CD14-positive monocyte (primary cell): ENCODE results near the gene LPCAT1. TPM values are rescaled to one million over a fixed set of nuclear protein-coding genes. Genes with fewer than 3 reads are reported as not detected.

Source experiments
- DNase-seq, 3 donors: peaks; one replicate each; pipeline ENCODE4 v3.0.0-alpha.2; 2011 to 2022
- H2AFZ ChIP-seq: 2 replicates; pipeline ENCODE4 v1.6.0; 2012; ENCODE audit warnings: mild to moderate bottlenecking, low read depth, low read length, inconsistent platforms; ENCODE audit not compliant: insufficient read depth, poor library complexity, severe bottlenecking
- H3K27ac ChIP-seq, 2 donors: 1 replicate in 1 of 2; 2 replicates in 1 of 2; pipeline ENCODE4 v1.5.1; 2012 to 2013; ENCODE audit warnings: low read length in 2 of 2, control low read depth in 1 of 2, inconsistent platforms in 1 of 2, low read depth in 1 of 2, mild to moderate bottlenecking in 1 of 2
- H3K27me3 ChIP-seq, 2 donors: one replicate each; pipeline versions ENCODE4 v1.6.0 to v1.6.1; 2011 to 2013; ENCODE audit warnings: low read length in 2 of 2; ENCODE audit not compliant: control insufficient read depth in 2 of 2, insufficient read depth in 2 of 2
- H3K36me3 ChIP-seq, 2 donors: replicated peaks in 1 of 2; 1 replicate in 1 of 2; 2 replicates in 1 of 2; pipeline versions ENCODE4 v1.5.1 to v1.6.1; 2012 to 2013; ENCODE audit warnings: low read length in 2 of 2, control low read depth in 1 of 2, inconsistent platforms in 1 of 2, mild to moderate bottlenecking in 1 of 2; ENCODE audit not compliant: insufficient read depth in 2 of 2, control insufficient read depth in 1 of 2
- H3K4me1 ChIP-seq, 2 donors: 1 replicate in 1 of 2; 2 replicates in 1 of 2; pipeline versions ENCODE4 v1.5.1 to v1.6.1; 2012 to 2013; ENCODE audit warnings: low read length in 2 of 2, control low read depth in 1 of 2, inconsistent platforms in 1 of 2, mild to moderate bottlenecking in 1 of 2, moderate library complexity in 1 of 2; ENCODE audit not compliant: insufficient read depth in 2 of 2, control insufficient read depth in 1 of 2
- H3K4me2 ChIP-seq: replicated peaks from 2 replicates; pipeline ENCODE3; 2012; ENCODE audit warnings: low read length, moderate library complexity, mild to moderate bottlenecking; ENCODE audit not compliant: poor library complexity, severe bottlenecking; ENCODE audit errors: extremely low read depth
- H3K4me3 ChIP-seq, 3 experiments: fragments of 200-600 bp in 1 of 3; sonication (generic) in 1 of 3; replicated peaks in 1 of 3; 1 replicate in 2 of 3; 2 replicates in 1 of 3; pipeline ENCODE4 v1.5.1; 2011 to 2013; ENCODE audit warnings: low read length in 3 of 3, mild to moderate bottlenecking in 3 of 3, control low read depth in 2 of 3, low read depth in 2 of 3, inconsistent platforms in 1 of 3, moderate library complexity in 1 of 3
- H3K79me2 ChIP-seq: 2 replicates; pipeline ENCODE4 v1.6.0; 2012; ENCODE audit warnings: mild to moderate bottlenecking, control low read depth, inconsistent platforms, low read length, moderate library complexity; ENCODE audit not compliant: insufficient read depth
- H3K9ac ChIP-seq: 2 replicates; pipeline ENCODE4 v1.6.0; 2017; ENCODE audit warnings: low read length, mild to moderate bottlenecking; ENCODE audit not compliant: insufficient read depth, poor library complexity, severe bottlenecking
- H3K9me3 ChIP-seq, 2 donors: replicated peaks in 1 of 2; 1 replicate in 1 of 2; 2 replicates in 1 of 2; pipeline versions ENCODE4 v1.5.1 to v1.6.1; 2012 to 2013; ENCODE audit warnings: low read length in 2 of 2, control low read depth in 1 of 2; ENCODE audit not compliant: control insufficient read depth in 1 of 2, insufficient read depth in 1 of 2
- H4K20me1 ChIP-seq: 2 replicates; pipeline ENCODE4 v1.6.0; 2012; ENCODE audit warnings: mild to moderate bottlenecking, low read length, control low read depth, moderate library complexity; ENCODE audit not compliant: insufficient read depth
- H3K27ac Mint-ChIP-seq, 7 donors: one replicate each; pipeline ENCODE4 v1.8.0; 2020; ENCODE audit warnings: mild to moderate bottlenecking in 7 of 7, mixed read lengths in 7 of 7, moderate library complexity in 6 of 7, inconsistent platforms in 2 of 7
- H3K27me3 Mint-ChIP-seq, 3 donors: one replicate each; pipeline ENCODE4 v1.8.0; 2021 to 2022; ENCODE audit warnings: low read depth in 3 of 3, mild to moderate bottlenecking in 3 of 3, mixed read lengths in 3 of 3, moderate library complexity in 3 of 3, inconsistent platforms in 1 of 3
- H3K36me3 Mint-ChIP-seq, 2 donors: one replicate each; pipeline ENCODE4 v1.8.0; 2020; ENCODE audit warnings: mixed read lengths in 2 of 2, inconsistent platforms in 1 of 2, mild to moderate bottlenecking in 1 of 2
- H3K4me1 Mint-ChIP-seq: one replicate; pipeline ENCODE4 v1.8.0; 2020; ENCODE audit warnings: mild to moderate bottlenecking, mixed read lengths
- H3K4me3 Mint-ChIP-seq, 2 donors: one replicate each; pipeline ENCODE4 v1.8.0; 2020; ENCODE audit warnings: mild to moderate bottlenecking in 2 of 2, mixed read lengths in 2 of 2, moderate library complexity in 1 of 2
- H3K9me3 Mint-ChIP-seq, 7 donors: one replicate each; pipeline ENCODE4 v1.8.0; 2020 to 2022; ENCODE audit warnings: mixed read lengths in 7 of 7, mild to moderate bottlenecking in 6 of 7, moderate library complexity in 6 of 7, inconsistent platforms in 2 of 7
- CTCF ChIP-seq: fragments of 200-600 bp; IDR thresholded peaks from one replicate; pipeline ENCODE4 v1.8.0; 2022; ENCODE audit warnings: antibody characterized with exemption, mild to moderate bottlenecking
- WGBS: methylation state at CpG from one replicate; pipeline ENCODE4 v1.1.5; 2013; ENCODE audit warnings: missing lambda C conversion rate; ENCODE audit not compliant: insufficient coverage; 5-methylcytosine and 5-hydroxymethylcytosine counted together
- intact Hi-C, 2 donors: fragments of 100-400 bp; cut with micrococcal nuclease; formaldehyde crosslinking; loops; one replicate each; pipeline versions ENCODE4 v1.15.0 to v1.15.1; 2023
- polyA plus RNA-seq, 3 donors: library from polyadenylated mRNA; depleted of rRNA in 1 of 3; unstranded in 2 of 3; stranded (reverse) in 1 of 3; fragments of 300-500 nt in 2 of 3; fragments of >200 nt in 1 of 3; fragmentation: Illumina TruSeq in 2 of 3; gene quantifications; 1 replicate in 2 of 3; 2 replicates in 1 of 3; pipeline ENCODE4 v1.2.3, GENCODE V29; 2012 to 2021

Gene LPCAT1
- polyA plus RNA-seq, 3 donors = 34.1 to 53.9 (median 34.8) TPM

- Histone ChIP-seq H2AFZ (no peak overlapping the region), H3K9me3 (no peaks in the 10 kb centered on the region), H3K4me2 (peak overlapping the region; percentile 53), H3K27ac (peak overlapping the region; percentile 98 to 99), H3K79me2 (peaks cover 3% of the 10 kb centered on the region), H3K36me3 (peaks cover 25 to 35% of the 10 kb centered on the region in 2 donors), H3K27me3 (no peaks in the 10 kb centered on the region), H3K4me1 (peaks cover 61 to 70% of the 10 kb centered on the region in 2 donors), H3K9ac (peak overlapping the region; percentile 92), H3K4me3 (no peak overlapping the region), H4K20me1 (no peaks in the 10 kb centered on the region)
- no peak for TF ChIP-seq CTCF
- Mint-ChIP-seq H3K9me3 (peaks cover 0 to 2% (median 0%) of the 10 kb centered on the region in 7 donors), H3K4me3 (peak overlapping the region; percentile 34 to 72), H3K27me3 (peaks cover 0 to 3% (median 0%) of the 10 kb centered on the region in 3 donors), H3K4me1 (peaks cover 66% of the 10 kb centered on the region), H3K36me3 (peaks cover 45 to 69% of the 10 kb centered on the region in 2 donors), H3K27ac (peak overlapping the region; percentile 100)
- DNase-seq = peak in 2 of 3 donors; percentile 55 to 57
- intact Hi-C loops = loop anchor here in 1 of 2 donors (2.0 kb wide), 1 partner anchor 13 kb away; no protein-coding TSS in a partner anchor
- WGBS = 55% methylated on average over 23 of the region's 26 CpGs
Observed at GRCh38 chr5:1481266-1481958, 42.3 kb downstream of the LPCAT1 start.

- H2AFZ ChIP-seq = no peak overlapping the region
- Mint-ChIP-seq H3K9me3 (peaks cover 0 to 2% (median 0%) of the 10 kb centered on the region in 7 donors), H3K4me3 (peak overlapping the region; percentile 71 to 83), H3K4me1 (peaks cover 72% of the 10 kb centered on the region), H3K27ac (peak overlapping the region; percentile 100), H3K27me3 (peaks cover 0 to 5% (median 0%) of the 10 kb centered on the region in 3 donors), H3K36me3 (peaks cover 45 to 69% of the 10 kb centered on the region in 2 donors)
- peak overlapping the region; percentile 92 for H3K9ac ChIP-seq
- no peak for TF ChIP-seq CTCF
- intact Hi-C loops = loop anchor here in 1 of 2 donors (2.0 kb wide), 1 partner anchor 14 kb away; no protein-coding TSS in a partner anchor
- no peaks in the 10 kb centered on the region for H3K9me3 ChIP-seq
- peaks cover 25 to 35% of the 10 kb centered on the region in 2 donors for H3K36me3 ChIP-seq
- H3K79me2 ChIP-seq = peaks cover 4% of the 10 kb centered on the region
- peak overlapping the region; percentile 53 for H3K4me2 ChIP-seq
- H3K27me3 ChIP-seq = no peaks in the 10 kb centered on the region
- H3K27ac ChIP-seq = peak overlapping the region; percentile 98 to 99
- H3K4me3 ChIP-seq = peak overlapping the region in 1 of 3 experiments; percentile 35
- WGBS = 69% methylated on average over 7 of the region's 12 CpGs
- H3K4me1 ChIP-seq = peaks cover 65 to 72% of the 10 kb centered on the region in 2 donors
- no peaks in the 10 kb centered on the region for H4K20me1 ChIP-seq
- no peak for DNase-seq
Observed at GRCh38 chr5:1480806-1481205, 43.0 kb downstream of the LPCAT1 start.
